Activated T-cell treated with anti-CD3 and anti-CD28 coated beads, Interleukin-2, amount 50 U/mL, for 4 hours (primary cell): ENCODE results near the gene PCCA. TPM values are rescaled to one million over a fixed set of nuclear protein-coding genes. Genes with fewer than 3 reads are reported as not detected.

Experiments used
- ATAC-seq, 2 donors: fragments of 200-7000 bp; cut with Tn5 transposase; one replicate each; pipeline ENCODE4 v1.10.0; 2021
- DNase-seq: peaks from one replicate; pipeline ENCODE4 v3.0.0-alpha.2; 2020
- H3K27me3 Mint-ChIP-seq: one replicate; pipeline ENCODE4 v1.8.0; 2021; ENCODE audit warnings: low read depth, mixed read lengths
- H3K36me3 Mint-ChIP-seq: one replicate; pipeline ENCODE4 v1.8.0; 2022; ENCODE audit warnings: mixed read lengths; ENCODE audit not compliant: insufficient read depth
- H3K4me1 Mint-ChIP-seq: one replicate; pipeline ENCODE4 v1.8.0; 2021; ENCODE audit warnings: low read depth, mixed read lengths
- H3K4me3 Mint-ChIP-seq: one replicate; pipeline ENCODE4 v1.8.0; 2021; ENCODE audit warnings: mild to moderate bottlenecking, moderate library complexity, mixed read lengths
- H3K9me3 Mint-ChIP-seq: one replicate; pipeline ENCODE4 v1.8.0; 2021; ENCODE audit warnings: mixed read lengths
- total RNA-seq, 3 donors: library from RNA; stranded (reverse); gene quantifications; one replicate each; pipeline ENCODE4 v1.2.1, GENCODE V29; 2021

PCCA gene
- total RNA-seq, 3 donors from 2014 or later = 2.7 to 4.8 (median 2.9) TPM

DNA sequence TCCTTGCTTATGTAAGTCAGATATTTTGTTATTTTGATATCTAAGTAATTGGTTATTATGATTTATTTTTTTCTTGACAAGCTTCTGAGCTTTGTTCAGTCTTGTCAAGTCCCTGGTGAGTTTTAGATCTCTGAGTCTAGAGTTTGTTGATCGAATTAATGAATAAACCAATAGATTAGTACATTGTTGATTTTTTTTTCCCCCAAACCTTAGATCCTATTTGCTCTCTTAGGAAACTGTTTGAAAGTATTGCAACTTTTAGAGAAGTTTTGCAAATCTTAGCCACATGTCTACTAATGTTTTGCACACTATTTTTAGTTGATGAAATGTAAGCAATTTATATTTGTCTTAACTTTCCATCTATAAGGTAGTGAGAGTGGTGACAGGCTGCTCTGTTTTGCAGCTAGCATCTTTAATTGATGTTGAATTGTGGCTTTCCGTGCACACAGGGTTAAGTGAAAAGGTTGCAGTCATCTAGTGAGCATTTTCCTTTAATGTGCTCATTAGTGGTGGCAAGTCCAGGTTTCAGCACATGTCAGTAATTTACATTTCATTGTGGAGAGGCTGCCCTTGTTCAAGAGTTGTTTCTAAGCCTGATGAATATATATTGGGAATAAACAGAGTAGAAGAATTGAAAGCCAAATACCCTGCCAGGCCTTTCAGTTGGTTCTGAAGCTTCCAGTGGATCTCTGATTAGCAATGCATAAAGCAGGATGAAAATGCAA, 86.3 kb downstream of the PCCA start:
- no peak overlapping the region for H3K4me3 Mint-ChIP-seq
- no peak for ATAC-seq
- no peaks in the 10 kb centered on the region for H3K4me1 Mint-ChIP-seq
- H3K27me3 Mint-ChIP-seq = no peaks in the 10 kb centered on the region
- peaks cover 3% of the 10 kb centered on the region for H3K36me3 Mint-ChIP-seq
- H3K9me3 Mint-ChIP-seq = peaks cover 6% of the 10 kb centered on the region
- no peak for DNase-seq

DNA sequence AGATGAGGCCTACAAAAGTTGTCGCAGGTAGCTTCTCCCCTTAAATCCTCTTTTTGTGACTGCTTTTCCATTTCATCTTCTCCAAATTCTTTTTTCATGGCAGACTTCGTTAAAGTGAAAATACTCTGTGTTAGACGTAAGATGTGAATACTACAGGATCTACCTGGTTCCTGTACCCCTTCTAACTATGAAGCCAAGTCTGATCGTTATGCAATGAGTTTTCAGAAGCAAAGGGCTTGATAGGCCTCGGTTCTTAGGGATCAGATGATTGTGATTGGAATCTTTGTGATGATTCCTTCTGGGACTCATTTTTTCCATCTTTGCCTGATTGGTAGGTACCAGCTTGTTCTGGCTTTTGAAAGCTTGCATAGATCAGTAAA, 86.9 kb downstream of the PCCA start:
- peaks cover 6% of the 10 kb centered on the region for H3K9me3 Mint-ChIP-seq
- H3K4me1 Mint-ChIP-seq = no peaks in the 10 kb centered on the region
- no peaks in the 10 kb centered on the region for H3K27me3 Mint-ChIP-seq
- no peak for ATAC-seq
- H3K36me3 Mint-ChIP-seq = peaks cover 3% of the 10 kb centered on the region
- no peak overlapping the region for H3K4me3 Mint-ChIP-seq
- DNase-seq = no peak

DNA sequence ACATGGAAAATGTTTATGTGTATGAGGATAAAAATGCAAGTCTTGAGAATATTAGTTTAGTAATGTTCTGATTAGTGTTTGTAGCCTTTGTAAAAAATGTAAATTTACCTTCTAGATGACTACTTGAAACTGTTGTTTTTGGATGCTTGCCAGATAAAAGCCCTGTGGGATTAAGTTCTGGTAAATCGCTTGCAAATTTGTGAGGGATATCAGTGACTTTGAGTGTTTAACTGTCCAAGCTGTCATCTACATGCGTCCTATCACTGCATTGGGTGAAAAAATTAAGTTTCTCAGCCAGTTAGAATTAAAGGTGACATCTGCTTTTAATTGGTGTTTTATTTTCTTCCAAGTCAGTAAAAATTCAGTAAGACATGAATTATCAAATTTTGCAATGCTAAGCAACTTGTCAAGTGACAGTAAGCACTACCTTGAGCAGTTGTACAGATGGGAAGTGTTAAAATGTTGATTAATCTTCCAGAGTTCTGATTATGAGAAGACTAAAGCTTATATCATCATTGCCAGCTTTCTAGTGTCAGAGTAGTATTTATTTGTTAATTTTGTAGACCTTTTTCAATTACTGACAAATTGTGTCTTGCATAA, 88.0 kb downstream of the PCCA start:
- ATAC-seq (no peak), DNase-seq (no peak)
- Mint-ChIP-seq H3K27me3 (no peaks in the 10 kb centered on the region), H3K9me3 (peaks cover 6% of the 10 kb centered on the region), H3K36me3 (peaks cover 3% of the 10 kb centered on the region), H3K4me1 (peaks cover 2% of the 10 kb centered on the region), H3K4me3 (no peak overlapping the region)

DNA sequence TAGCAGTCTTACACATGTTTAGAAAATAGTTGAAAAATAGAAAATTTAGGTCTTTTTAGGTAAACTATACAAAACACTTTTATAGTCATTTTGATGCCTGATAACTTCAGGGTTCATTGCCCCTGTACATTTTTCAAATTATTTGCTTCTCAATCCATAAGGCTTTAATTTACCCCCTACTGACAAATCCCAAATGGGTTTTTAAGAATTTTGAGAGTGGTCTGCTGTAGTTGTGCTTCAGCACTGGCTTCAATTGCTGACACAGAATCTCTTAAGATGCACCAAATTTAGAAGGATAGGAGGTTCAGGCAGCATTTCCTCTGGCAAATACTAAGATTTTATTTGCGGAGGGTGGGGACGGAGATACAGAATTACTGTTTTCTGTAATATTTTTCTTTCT, 89.4 kb downstream of the PCCA start:
- Mint-ChIP-seq H3K9me3 (peaks cover 6% of the 10 kb centered on the region), H3K4me3 (no peak overlapping the region), H3K27me3 (no peaks in the 10 kb centered on the region), H3K36me3 (no peaks in the 10 kb centered on the region), H3K4me1 (peaks cover 13% of the 10 kb centered on the region)
- ATAC-seq = no peak
- DNase-seq = no peak

DNA sequence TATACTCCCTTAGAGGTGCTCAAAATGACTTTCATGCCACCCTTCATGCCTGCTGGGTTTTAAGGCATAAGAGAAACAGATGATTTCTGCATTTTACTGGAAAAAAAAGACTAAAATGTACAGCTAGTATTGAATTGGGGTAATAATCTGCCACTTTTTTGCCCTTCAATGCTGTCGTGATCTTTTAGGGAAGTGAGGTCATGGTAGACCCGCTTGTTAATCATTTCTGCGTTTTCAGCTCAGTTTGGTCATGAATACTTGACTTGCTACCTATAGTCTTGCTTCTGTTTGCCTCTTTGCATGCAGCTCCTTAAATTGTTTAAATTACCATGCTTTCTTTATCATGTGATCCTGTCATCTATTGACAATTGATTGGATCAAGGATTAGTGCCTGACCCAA, 90.4 kb downstream of the PCCA start:
- DNase-seq (no peak), ATAC-seq (no peak)
- no peak overlapping the region for H3K4me3 Mint-ChIP-seq
- no peaks in the 10 kb centered on the region for H3K9me3 Mint-ChIP-seq
- peaks cover 22% of the 10 kb centered on the region for H3K4me1 Mint-ChIP-seq
- H3K36me3 Mint-ChIP-seq = no peaks in the 10 kb centered on the region
- no peaks in the 10 kb centered on the region for H3K27me3 Mint-ChIP-seq

DNA sequence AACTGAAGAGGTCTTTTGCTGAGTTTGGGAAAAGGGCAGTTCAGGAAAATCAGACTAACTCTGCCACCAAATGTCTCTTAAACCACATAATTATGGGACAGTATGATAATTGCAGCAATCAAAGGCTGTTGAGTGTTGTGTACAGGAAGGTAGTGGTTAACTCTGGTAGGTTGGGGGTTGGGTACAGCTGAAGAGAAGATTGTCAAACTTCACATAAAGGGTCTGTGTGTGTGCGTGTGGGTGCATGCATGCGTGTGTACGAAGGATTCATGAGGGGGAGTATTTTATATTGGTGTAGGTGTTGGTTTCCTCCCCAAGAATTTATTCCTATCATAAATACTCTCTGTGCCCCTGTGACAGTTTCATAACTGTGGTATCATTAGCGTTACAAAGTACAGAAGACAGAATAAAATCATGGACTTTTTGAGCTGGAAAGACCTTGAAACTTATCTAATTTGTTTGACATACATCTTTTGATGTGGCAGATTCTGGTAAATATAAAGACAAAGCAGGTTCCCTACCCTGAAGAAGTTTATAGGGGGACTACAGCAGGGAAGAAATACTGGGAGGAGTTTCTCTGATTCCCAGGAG, 94.1 kb downstream of the PCCA start:
- ATAC-seq = peak; percentile 41 to 48
- H3K36me3 Mint-ChIP-seq = no peaks in the 10 kb centered on the region
- no peaks in the 10 kb centered on the region for H3K9me3 Mint-ChIP-seq
- peaks cover 22% of the 10 kb centered on the region for H3K4me1 Mint-ChIP-seq
- no peak for DNase-seq
- no peaks in the 10 kb centered on the region for H3K27me3 Mint-ChIP-seq
- H3K4me3 Mint-ChIP-seq = no peak overlapping the region

DNA sequence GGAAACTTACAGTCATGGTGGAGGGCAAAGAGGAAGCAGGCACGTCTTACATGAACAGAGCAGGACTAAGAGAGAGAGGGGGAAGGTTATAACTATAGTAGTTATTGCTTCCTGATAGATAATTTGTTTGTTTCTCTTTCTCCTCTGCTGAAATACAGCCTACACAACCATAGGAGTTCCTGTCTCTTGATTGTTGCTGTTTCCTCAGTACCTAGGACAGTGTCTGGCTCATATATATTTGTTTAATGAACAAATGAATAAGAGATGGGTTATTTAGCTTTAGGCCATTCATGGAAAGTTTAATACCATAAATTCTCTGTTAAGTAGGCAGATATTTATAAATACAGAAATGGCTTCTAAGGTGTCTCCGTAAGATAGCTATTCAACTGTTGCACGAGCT, 95.2 kb downstream of the PCCA start:
- Mint-ChIP-seq H3K4me3 (no peak overlapping the region), H3K4me1 (peaks cover 22% of the 10 kb centered on the region), H3K9me3 (no peaks in the 10 kb centered on the region), H3K27me3 (no peaks in the 10 kb centered on the region), H3K36me3 (peaks cover 4% of the 10 kb centered on the region)
- DNase-seq = no peak
- ATAC-seq = no peak

DNA sequence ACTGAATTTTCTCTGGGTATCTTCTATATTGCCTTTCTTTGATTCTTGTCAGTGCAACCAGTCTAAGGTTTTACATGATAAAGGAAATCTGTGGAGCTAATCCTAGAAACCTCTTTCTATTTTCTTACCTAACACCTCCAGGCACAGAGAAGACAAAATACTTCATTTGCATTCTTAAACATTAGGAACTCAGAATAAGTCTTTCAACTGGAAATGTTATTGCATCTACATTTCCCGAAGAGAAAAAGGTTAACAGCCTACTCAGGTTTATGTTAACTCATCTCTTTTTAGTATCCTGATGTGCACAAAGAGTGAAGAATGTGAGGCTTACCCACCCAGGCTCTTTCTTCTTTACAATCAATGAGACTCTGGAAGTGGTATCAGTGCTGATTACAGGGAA, 106.7 kb downstream of the PCCA start:
- no peaks in the 10 kb centered on the region for H3K27me3 Mint-ChIP-seq
- H3K4me3 Mint-ChIP-seq = no peak overlapping the region
- H3K9me3 Mint-ChIP-seq = no peaks in the 10 kb centered on the region
- H3K4me1 Mint-ChIP-seq = no peaks in the 10 kb centered on the region
- ATAC-seq (no peak), DNase-seq (no peak)
- H3K36me3 Mint-ChIP-seq = no peaks in the 10 kb centered on the region

DNA sequence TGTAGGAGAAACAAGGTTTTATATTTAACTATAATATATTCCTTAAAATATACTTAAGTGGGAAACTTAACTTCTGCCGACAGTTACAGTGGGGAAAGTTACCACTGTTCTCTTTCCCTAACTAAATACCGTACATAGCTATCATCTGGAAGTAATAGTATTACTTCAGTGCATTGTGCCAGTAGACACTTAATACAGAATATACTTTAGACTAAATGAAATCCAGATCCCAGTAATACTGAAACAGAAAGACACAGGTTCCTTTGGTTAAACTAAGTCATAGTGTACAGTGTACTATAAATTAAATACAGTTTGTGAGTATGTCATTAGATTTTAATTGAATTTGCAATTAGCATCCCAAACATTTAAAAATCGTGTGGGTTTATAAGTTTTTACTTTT, 107.5 kb downstream of the PCCA start:
- H3K36me3 Mint-ChIP-seq = no peaks in the 10 kb centered on the region

DNA sequence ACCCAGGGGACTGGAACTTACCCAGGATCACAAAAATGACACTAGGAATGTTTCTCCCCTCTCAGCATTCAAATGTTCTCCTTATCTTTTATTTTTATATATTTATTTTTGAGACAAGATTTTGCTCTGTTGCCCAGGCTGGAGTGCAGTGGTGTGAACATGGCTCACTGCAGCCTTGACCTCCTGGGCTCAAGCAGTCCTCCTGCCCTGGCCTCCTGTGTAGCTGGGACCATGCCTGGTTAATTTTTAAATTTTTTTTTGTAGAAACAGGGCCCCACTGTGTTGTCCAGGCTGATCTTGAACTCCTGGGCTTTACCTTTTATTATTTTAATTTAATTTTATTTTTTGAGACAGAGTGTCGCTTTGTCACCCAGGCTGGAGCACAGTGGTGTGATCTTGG, 108.2 kb downstream of the PCCA start:
- Mint-ChIP-seq H3K4me3 (no peak overlapping the region), H3K4me1 (no peaks in the 10 kb centered on the region), H3K9me3 (no peaks in the 10 kb centered on the region), H3K36me3 (no peaks in the 10 kb centered on the region), H3K27me3 (no peaks in the 10 kb centered on the region)
- DNase-seq = no peak
- no peak for ATAC-seq

More for the DNA sequence above, 107.5 kb downstream of the PCCA start:
- ATAC-seq (no peak), DNase-seq (no peak)
- Mint-ChIP-seq H3K9me3 (no peaks in the 10 kb centered on the region), H3K27me3 (no peaks in the 10 kb centered on the region), H3K4me1 (no peaks in the 10 kb centered on the region), H3K4me3 (no peak overlapping the region)

DNA sequence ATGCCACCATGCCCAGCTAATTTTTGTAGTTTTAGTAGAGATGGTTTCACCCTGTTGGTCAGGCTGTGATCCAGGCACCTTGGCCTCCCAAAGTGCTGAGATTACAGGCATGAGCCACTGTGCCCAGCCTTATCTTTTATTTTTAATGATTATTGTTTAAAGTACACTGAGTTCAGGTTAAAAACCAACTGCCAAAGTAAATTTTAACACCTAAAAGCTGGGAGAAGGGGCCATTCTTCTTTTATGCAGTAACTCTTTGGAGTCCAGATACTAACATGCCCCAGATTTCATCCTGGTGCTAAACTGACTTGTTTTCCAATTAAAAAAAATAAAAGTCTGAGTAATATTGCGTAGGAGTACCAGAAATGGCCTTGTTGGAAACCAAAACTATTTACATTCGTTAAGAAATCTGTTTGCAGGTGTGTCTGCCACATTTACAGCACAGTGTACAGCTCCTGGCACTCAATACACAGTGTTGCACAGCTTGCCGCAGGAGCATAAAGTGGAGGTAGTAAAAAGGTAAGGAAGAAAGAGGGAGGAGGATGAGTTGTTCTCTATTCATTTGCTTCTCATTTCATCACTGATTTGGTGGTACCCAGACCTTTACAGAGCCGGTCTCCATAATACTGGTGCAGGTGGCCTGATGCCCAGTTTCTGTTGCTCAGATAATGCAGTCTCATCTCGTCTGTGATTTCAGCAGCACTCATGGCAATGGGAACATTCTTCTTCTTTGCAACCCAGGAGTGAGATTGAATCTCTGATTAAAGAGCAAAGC, 108.9 kb downstream of the PCCA start:
- no peaks in the 10 kb centered on the region for H3K36me3 Mint-ChIP-seq
- H3K9me3 Mint-ChIP-seq = no peaks in the 10 kb centered on the region
- no peaks in the 10 kb centered on the region for H3K4me1 Mint-ChIP-seq
- H3K4me3 Mint-ChIP-seq = no peak overlapping the region
- ATAC-seq (no peak), DNase-seq (no peak)
- H3K27me3 Mint-ChIP-seq = no peaks in the 10 kb centered on the region

DNA sequence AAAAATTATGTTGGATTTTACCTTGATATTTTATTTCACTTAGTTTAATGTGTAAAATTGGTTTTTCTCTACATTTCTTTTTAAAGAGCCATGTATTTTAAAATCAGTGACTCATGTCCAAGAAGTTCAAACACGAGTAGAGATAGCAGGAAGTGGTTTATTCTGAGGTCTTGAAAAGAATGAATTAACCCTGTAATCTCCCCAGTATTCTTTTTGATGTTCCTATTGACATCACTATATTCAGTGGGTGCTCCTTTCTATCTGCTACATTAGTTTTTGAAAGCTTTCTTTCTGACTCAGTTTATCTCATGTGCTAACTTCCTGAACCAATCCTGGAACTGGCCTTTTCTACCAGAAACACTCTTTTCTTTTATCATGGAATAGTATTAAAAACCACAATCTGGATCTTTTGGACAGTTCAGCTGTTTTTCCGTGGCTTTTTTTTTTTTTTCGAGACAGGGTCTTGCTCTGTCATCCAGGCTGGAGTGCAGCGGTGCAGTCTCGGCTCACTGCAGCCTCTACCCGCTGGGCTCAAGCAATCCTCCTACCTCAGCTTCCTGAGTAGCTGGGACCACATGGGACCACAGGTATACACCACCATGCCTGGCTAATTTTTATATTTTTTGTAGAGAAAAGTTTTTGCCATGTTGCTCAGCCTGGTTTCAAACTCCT, 114.9 kb downstream of the PCCA start:
- no peaks in the 10 kb centered on the region for H3K9me3 Mint-ChIP-seq
- H3K27me3 Mint-ChIP-seq = no peaks in the 10 kb centered on the region
- H3K36me3 Mint-ChIP-seq = no peaks in the 10 kb centered on the region
- DNase-seq = no peak
- H3K4me1 Mint-ChIP-seq = peaks cover 15% of the 10 kb centered on the region
- peak; percentile 91 to 94 for ATAC-seq
- peak overlapping the region; percentile 10 for H3K4me3 Mint-ChIP-seq

DNA sequence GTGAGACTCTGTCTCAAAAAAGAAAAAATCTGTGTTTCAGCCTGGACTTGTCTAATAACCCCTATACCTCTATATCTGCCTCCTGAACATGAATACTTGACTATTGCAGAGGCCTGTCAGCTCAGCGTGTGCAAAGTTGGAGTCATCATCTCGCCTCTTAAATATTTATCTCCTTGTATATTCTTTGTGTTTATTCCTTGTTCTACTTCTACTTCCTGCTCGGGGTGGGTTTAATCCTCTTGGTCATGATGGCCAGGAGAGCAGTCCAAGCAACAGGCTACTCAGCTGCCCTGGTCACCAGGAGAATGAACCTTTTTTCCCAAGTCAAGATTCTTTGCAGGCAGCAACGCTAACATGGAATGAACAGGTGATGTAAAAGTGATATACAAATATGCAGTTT, 119.1 kb downstream of the PCCA start:
- H3K27me3 Mint-ChIP-seq = no peaks in the 10 kb centered on the region
- H3K4me1 Mint-ChIP-seq = peaks cover 19% of the 10 kb centered on the region
- H3K36me3 Mint-ChIP-seq = peaks cover 11% of the 10 kb centered on the region
- H3K4me3 Mint-ChIP-seq = no peak overlapping the region
- ATAC-seq (no peak), DNase-seq (no peak)
- H3K9me3 Mint-ChIP-seq = peaks cover 4% of the 10 kb centered on the region

DNA sequence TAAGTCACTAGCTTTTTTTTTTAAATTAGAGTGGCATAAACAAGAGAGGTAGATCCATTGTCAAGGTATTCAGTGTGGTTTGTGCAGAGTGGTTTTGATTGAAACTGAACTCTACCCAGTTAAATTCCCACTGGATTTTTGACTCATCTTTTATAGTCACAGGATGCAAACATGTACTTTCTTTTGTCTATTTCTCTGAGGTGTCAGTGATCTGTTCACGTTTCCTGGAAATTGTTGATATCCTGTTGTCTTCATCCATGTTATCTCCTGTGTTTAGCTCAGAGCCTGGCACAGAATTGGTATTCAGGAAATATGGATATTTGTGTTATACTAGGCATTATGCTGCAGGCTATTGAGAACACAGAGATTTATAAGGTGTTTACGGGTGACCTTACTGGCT, 119.7 kb downstream of the PCCA start:
- no peak for ATAC-seq
- Mint-ChIP-seq H3K27me3 (no peaks in the 10 kb centered on the region), H3K36me3 (peaks cover 13% of the 10 kb centered on the region), H3K4me3 (no peak overlapping the region), H3K4me1 (peaks cover 14% of the 10 kb centered on the region), H3K9me3 (peaks cover 5% of the 10 kb centered on the region)
- no peak for DNase-seq
